HG03175 (cell line): ENCODE data around the gene CNNM2.
"Not testable (repeated sequence)": the region's sequence is repeated elsewhere in the genome, so short reads cannot be mapped to it uniquely, and the experiment has no call there.

ENCODE experiments used
- ATAC-seq: cut with Tn5 transposase; IDR thresholded peaks from one replicate; pipeline ENCODE4 v1.9.1; 2021; ENCODE audit warnings: mild to moderate bottlenecking, moderate library complexity; ENCODE audit not compliant: unreplicated experiment

Gene CNNM2

DNA sequence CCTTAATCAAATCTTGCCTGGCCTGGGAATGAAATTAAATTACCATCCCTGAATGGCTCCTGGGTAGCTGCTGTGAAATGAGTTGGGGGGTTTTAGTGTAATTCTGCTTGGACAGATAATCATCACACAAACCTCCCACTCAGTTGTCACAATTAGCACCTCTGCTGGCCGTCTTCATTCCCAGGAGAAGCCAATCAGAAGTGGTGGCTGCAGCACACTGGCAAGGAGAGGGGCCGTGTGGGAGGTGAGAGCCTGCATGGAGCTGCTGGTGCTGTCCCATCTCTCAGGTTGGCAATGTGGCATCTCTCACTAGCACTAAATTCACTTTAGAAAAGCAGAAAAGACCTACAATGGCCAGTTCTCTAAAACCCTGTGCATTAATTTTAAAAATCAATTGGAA, 182.5 kb downstream of the CNNM2 start:
- no peak for ATAC-seq

GRCh38 chr10:103102195-103102594, 184.1 kb downstream of the CNNM2 start:
- ATAC-seq = no peak

DNA sequence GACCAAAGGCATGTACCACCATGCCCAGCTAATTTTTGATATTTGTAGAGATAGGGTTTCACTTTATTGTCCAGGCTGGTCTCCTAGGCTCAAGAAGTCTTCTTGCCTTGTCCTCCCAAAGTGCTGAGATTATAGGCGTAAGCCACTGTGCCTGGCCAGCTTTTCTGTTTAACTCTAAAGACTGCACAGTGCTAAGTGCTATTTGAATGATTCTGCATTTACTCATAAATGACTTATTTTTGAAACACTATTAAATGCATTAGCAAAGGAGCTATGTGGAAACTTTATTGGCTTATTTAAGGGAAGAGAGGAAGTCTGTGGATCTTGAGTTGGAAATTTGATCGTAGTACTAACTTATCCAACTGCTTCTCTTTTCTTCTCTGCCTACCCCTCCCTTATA, 185.9 kb downstream of the CNNM2 start:
- no peak for ATAC-seq

DNA sequence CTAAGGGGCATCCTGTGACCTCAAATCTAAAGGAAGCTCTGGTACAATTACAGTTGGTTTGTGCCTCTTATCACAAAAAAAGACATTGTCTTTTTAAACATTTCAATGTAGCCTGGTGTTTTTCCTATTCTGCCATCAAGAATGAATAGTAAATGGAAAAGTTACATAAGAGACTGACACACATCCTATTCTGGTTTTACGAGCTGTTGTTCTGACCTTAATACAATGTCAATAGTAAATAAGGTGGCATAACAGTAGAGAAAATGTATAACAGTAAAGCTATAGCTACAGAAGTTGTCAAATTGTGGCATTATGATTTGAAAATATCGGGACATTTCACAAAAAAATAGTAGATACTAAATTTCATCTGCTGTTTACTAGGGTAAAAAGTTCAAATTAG, 186.6 kb downstream of the CNNM2 start:
- no peak for ATAC-seq

DNA sequence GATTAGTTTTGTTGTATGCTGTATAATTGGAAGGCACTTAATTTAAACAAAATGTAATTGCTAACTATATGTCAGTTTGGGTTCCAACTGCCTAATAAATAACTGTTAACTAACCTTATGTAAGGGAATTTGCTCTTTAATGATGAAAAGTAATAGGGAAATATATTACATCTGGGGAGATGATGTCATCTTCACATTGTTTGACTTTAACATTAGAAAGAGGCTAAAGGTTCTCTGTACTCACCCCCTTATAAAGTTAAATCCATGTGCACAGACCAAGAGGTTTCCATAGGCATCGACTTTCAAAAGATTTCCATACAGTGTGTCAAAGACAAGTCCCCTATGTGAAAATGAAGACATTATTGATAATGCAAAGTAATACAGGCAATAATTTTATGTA, 187.4 kb downstream of the CNNM2 start:
- no peak for ATAC-seq

- no peak for ATAC-seq
These were observed 188.4 kb downstream of the CNNM2 start for GRCh38 chr10:103106539-103106938.

- no peak for ATAC-seq
These were observed 191.7 kb downstream of the CNNM2 start for GRCh38 chr10:103109821-103110220.

DNA sequence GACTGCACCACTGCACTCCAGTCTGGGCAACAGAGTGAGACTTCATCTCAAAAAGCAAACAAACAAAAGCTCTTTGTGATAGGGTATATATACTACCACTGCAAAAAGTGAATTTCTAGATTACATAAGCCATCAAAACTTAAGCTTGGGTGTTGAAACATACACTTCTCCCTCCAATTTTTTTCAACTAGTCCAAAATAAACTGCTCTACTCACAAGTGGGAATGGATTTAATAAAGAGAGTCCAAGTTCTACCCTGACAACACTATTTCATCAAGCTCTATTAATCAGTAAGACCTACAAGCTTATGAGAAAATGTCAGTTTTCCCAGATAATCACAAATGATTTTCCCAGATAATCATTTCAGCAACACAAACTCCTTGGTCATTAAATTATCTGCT, 192.3 kb downstream of the CNNM2 start:
- ATAC-seq = no peak

GRCh38 chr10:103111031-103111917, 193.2 kb downstream of the CNNM2 start:
- peak; percentile 61 for ATAC-seq

DNA sequence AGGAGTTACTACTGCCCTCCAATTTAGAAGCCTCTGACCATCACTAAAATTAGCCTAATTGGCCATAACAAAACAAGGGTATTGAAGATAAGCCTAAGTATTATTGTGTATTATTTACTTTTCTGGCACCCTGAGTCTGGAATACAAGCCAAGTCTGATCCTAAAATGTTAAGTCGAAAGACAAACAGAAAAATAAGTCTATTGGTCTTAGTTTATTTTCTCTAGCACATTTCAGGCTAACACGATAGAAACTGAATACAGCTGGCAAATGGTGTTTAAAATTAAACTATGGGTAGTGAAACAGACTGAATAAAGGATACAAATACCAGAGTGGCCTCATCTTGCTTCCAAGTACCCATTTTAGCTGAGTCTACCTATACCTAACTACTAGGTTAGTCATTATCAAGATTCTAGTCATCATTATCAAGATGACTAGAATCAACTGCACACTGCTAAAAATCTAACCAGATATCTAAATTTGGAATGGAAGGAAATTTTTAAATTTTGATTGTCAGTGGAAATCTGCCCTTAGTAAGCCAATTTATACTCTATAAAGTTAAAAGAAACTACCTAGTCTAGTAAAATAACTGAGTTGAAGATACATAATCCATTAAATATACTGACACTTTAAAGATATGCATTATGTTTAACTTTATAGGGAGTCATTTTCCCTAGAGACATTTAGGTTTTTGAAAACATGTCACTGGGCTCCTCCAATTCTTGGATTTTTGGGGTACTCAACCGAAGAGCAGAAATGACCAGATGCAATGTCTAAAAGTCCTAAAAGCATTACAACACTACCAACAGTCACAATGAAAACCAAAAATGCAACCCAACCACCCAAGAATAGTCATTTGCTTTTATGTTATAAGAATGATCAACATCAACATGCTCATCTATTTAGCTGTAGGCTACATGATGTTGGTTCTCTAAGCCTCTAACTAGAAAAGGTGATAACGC, 194.1 kb downstream of the CNNM2 start:
- peak; percentile 72 for ATAC-seq

DNA sequence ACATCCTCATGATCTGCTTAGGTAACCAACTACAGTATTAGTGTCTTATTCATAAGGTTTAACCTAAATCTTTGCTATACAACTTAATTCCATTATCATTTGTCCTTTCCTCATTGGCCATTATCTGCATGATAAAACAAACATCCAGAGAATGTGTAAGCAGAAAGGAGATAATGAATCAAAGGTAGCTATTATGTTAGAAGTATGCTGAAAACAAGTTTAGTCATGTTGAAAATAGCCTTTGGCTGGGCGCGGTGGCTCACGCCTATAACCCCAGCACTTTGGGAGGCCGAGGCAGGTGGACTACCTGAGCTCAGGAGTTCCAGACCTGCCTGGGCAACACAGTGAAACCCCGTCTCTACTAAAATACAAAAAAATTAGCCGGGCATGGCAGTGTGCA, 196.8 kb downstream of the CNNM2 start:
- ATAC-seq = no peak

DNA sequence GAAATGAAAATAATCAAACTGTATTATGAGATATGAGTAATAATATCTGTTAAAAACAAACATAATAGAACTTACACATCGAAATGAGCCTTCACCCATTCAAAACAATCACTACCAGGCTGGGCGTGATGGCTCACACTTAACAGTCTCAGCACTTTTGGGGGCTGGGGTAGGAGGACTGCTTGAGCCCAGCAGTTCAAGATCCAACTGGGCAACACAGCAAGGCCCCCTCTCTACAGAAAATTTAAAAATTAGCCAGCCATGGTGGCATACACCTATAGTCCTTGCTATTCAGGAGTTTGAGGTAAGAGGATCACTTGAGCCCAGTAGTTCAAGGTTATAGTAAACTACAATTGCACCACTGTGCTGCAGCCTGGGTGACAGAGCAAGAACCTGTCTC, 199.2 kb downstream of the CNNM2 start:
- no peak for ATAC-seq

- ATAC-seq = no peak
These were observed 202.5 kb downstream of the CNNM2 start for GRCh38 chr10:103120546-103120945.

GRCh38 chr10:103120977-103121735, 203.1 kb downstream of the CNNM2 start:
- no peak for ATAC-seq

GRCh38 chr10:103123282-103124024, 205.4 kb downstream of the CNNM2 start:
- ATAC-seq = no peak

DNA sequence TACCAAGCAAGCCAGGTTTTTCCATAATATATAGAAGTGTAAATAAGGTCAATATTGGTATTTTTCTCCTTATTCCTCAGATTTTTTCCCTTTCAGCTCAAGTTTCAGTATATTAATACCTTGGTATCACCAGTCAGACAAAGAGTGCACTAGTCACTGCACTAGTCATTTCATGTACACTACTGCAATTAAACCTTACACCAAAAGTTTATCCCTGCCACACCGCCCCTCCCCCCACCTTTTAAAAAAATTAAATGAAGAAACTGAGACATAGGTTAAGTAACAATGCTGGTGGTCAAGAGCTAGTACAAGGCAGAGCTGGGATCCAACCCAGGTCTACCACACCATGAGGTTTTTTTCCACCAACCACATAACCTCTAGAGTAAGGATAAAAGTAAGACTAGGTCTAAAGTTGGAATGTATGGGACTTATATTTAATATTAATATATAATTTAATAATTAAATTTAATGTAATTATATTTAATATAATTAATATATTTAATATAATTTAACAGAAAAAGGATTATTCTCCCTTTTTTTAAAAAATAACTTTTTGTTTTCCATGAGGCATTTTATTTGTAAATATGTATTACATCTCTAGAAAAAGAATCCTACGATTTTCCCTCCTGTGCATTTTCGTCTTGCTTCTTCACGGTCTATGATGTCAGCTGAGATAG, 206.5 kb downstream of the CNNM2 start:
- ATAC-seq = no peak

DNA sequence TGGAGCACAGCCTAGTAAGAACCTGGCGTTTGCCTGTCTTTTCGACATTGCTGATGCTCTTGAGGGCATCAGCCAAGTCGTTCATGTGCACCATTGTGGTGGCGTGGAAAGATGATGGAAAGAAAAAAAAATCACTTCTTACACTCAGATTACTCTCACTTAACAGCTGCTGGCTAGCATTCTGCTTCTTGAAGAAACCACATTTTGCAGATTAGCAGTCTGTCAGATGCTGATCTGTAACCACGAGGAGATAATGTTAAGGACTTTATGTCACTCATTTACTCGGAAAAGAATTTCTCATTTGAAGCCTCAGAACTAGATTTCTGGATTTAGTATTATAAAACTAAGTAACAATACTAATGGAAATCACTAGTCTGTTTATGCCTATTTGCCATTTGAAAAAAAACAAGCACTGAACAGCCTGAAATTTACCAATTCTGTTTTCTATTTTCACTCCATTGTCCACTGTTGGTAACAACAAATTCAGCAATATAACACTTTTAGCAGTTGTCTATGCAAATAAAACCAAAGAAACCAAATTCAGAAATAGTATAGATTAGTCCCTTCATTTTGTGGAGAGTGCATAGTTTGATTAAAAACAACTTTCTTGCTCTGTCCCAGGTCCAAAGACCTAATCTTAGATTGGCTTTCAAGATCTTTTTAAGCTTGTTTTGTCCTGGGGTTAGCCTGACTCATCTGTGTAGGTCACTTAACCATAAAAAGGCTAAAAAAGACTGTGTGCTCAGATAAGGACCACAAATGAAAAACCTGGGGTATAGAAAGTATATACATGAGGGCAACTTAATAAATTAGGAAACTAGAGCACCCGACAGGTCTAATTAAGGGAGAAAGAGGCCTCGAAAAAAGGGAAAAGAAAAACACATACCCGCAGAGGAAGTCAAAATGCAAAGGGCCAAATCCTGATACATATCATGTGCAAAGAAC, 207.5 kb downstream of the CNNM2 start:
- peak; percentile 85 for ATAC-seq

DNA sequence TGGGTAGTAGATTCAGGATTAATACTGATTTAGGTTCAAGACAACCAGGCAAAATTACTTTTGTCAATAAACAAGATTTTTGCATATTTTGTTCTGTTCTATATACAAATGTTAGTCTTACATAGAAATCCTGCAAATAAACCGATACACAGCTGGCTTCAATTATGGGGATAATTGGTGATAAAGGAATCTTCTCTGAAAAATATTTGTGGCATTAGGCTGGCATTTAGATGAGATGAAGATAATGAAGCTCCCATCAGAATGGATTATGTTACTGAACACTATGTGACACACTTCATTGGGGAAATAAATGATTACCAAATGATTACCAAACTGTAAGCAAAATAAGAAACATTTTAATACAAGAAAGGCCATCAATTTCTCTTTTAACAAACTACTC, 209.1 kb downstream of the CNNM2 start:
- ATAC-seq = no peak

- ATAC-seq = not testable (repeated sequence)
These were observed 212.1 kb downstream of the CNNM2 start for GRCh38 chr10:103130180-103130579.
